GM23338 (cell line): ENCODE results near the gene CANX. TPM values are rescaled to one million over a fixed set of nuclear protein-coding genes. Genes with fewer than 3 reads are reported as not detected.
"Not testable (repeated sequence)": the region's sequence is repeated elsewhere in the genome, so short reads cannot be mapped to it uniquely, and the experiment has no call there.

Experiments used
- ATAC-seq: fragments of 200-7000 bp; cut with Tn5 transposase; 3 replicates; pipeline ENCODE4 v1.9.1; 2020
- DNase-seq: peaks from one replicate; pipeline ENCODE4 v3.0.0-alpha.2; 2015; ENCODE audit warnings: low spot score
- H2AFZ ChIP-seq: fragments of 200-600 bp; sonication (generic); 2 replicates; pipeline ENCODE4 v1.8.0; 2016; ENCODE audit warnings: antibody characterized with exemption, mild to moderate bottlenecking, moderate library complexity
- H3F3A ChIP-seq: fragments of 200-600 bp; sonication (generic); replicated peaks from 2 replicates; pipeline ENCODE4 v1.8.0; 2017; ENCODE audit warnings: antibody characterized with exemption, mixed run types, low read depth
- H3K27ac ChIP-seq: fragments of 200-600 bp; sonication (generic); 2 replicates; pipeline ENCODE4 v1.6.1; 2016; ENCODE audit warnings: low read depth
- H3K27me3 ChIP-seq: fragments of 200-600 bp; sonication (generic); 2 replicates; pipeline ENCODE4 v1.8.0; 2016; ENCODE audit warnings: mild to moderate bottlenecking, mixed run types, moderate library complexity; ENCODE audit not compliant: insufficient read depth
- H3K36me3 ChIP-seq: fragments of 200-600 bp; sonication (generic); 2 replicates; pipeline ENCODE4 v1.8.0; 2016; ENCODE audit warnings: mild to moderate bottlenecking; ENCODE audit not compliant: insufficient read depth
- H3K4me1 ChIP-seq: fragments of 200-600 bp; sonication (generic); 2 replicates; pipeline ENCODE4 v1.8.0; 2016; ENCODE audit warnings: mild to moderate bottlenecking, moderate library complexity; ENCODE audit not compliant: insufficient read depth
- H3K4me2 ChIP-seq: fragments of 200-600 bp; sonication (generic); 2 replicates; pipeline ENCODE4 v1.7.1; 2017; ENCODE audit warnings: mixed run types
- H3K4me3 ChIP-seq: fragments of 200-600 bp; sonication (generic); 2 replicates; pipeline ENCODE4 v1.6.1; 2016; ENCODE audit warnings: mixed run types
- H3K79me2 ChIP-seq: fragments of 200-600 bp; sonication (generic); replicated peaks from 2 replicates; pipeline ENCODE4 v1.8.0; 2017; ENCODE audit warnings: mild to moderate bottlenecking; ENCODE audit not compliant: insufficient read depth
- H3K9me2 ChIP-seq: fragments of 200-600 bp; sonication (generic); 2 replicates; pipeline ENCODE4 v1.8.0; 2017; ENCODE audit not compliant: insufficient read depth
- H4K20me1 ChIP-seq: fragments of 200-600 bp; sonication (generic); replicated peaks from 2 replicates; pipeline ENCODE4 v1.8.0; 2017; ENCODE audit warnings: mild to moderate bottlenecking; ENCODE audit not compliant: insufficient read depth
- H3K27ac Mint-ChIP-seq: 2 replicates; pipeline ENCODE4 v1.8.0; 2020; ENCODE audit warnings: inconsistent platforms, mild to moderate bottlenecking, moderate library complexity, mixed read lengths
- H3K27me3 Mint-ChIP-seq: 3 replicates; pipeline ENCODE4 v1.8.0; 2022; ENCODE audit warnings: low read depth, mild to moderate bottlenecking, moderate library complexity, mixed read lengths, inconsistent platforms; ENCODE audit not compliant: insufficient read depth, poor library complexity
- H3K36me3 Mint-ChIP-seq: 3 replicates; pipeline ENCODE4 v1.8.0; 2021; ENCODE audit warnings: low read depth, mild to moderate bottlenecking, inconsistent platforms, moderate library complexity, mixed read lengths
- H3K4me1 Mint-ChIP-seq: 3 replicates; pipeline ENCODE4 v1.8.0; 2020; ENCODE audit warnings: mild to moderate bottlenecking, inconsistent platforms, mixed read lengths
- H3K4me3 Mint-ChIP-seq: 3 replicates; pipeline ENCODE4 v1.8.0; 2021; ENCODE audit warnings: moderate library complexity, mild to moderate bottlenecking, inconsistent platforms, mixed read lengths
- H3K9me3 Mint-ChIP-seq: 3 replicates; pipeline ENCODE4 v1.8.0; 2020; ENCODE audit warnings: moderate library complexity, mild to moderate bottlenecking, inconsistent platforms, mixed read lengths
- ETS1 ChIP-seq: IDR thresholded peaks from 2 replicates; pipeline ENCODE4 v1.6.1; 2016; ENCODE audit warnings: antibody characterized with exemption
- JUNB ChIP-seq: IDR thresholded peaks from one replicate; pipeline ENCODE4 v1.6.1; 2016; ENCODE audit warnings: antibody characterized with exemption; ENCODE audit not compliant: unreplicated experiment
- POLR2AphosphoS5 ChIP-seq: IDR thresholded peaks from 2 replicates; pipeline ENCODE4 v1.6.1; 2016; ENCODE audit warnings: antibody characterized with exemption, low read depth
- ZNF331 ChIP-seq: fragments of 250-450 bp; sonication (Bioruptor Pico); IDR thresholded peaks from 2 replicates; pipeline ENCODE4 v1.5.0; 2020; ENCODE audit warnings: low read depth, mild to moderate bottlenecking, moderate library complexity
- polyA plus RNA-seq: library from polyadenylated mRNA; unstranded; fragments of >200 nt; fragmentation: Nextera tagmentation; extraction: Ambion mirVana; gene quantifications from 2 replicates; pipeline ENCODE4 v1.2.1, GENCODE V29; 2016
- total RNA-seq: library from RNA; depleted of rRNA; stranded (reverse); fragments of >200 nt; shearing (Covaris generic); gene quantifications from 2 replicates; pipeline ENCODE4 v1.2.3, GENCODE V29; 2014
- TF ChIP-seq, protein P1 (sequence below): fragments of 250-450 bp; sonication (Bioruptor Pico); IDR thresholded peaks from 2 replicates; pipeline ENCODE4 v1.5.0; 2020; ENCODE audit warnings: mild to moderate bottlenecking, moderate library complexity
- TF ChIP-seq, protein P2 (sequence below), 2 experiments: fragments of 200-600 bp in 1 of 2; sonication (generic) in 1 of 2; conservative IDR thresholded peaks; 2 replicates each; pipeline versions ENCODE4 v1.5.1 to v1.6.1; 2016 to 2017; ENCODE audit warnings: antibody characterized with exemption in 2 of 2, low read depth in 2 of 2, mild to moderate bottlenecking in 2 of 2, moderate library complexity in 1 of 2
- TF ChIP-seq, protein P3 (sequence below): IDR thresholded peaks from one replicate; pipeline ENCODE4 v1.6.1; 2018; ENCODE audit warnings: antibody characterized with exemption; ENCODE audit not compliant: unreplicated experiment

CANX gene
- total and polyA plus RNA-seq, 2 experiments from 2014 or later, result 177 to 530 TPM

DNA sequence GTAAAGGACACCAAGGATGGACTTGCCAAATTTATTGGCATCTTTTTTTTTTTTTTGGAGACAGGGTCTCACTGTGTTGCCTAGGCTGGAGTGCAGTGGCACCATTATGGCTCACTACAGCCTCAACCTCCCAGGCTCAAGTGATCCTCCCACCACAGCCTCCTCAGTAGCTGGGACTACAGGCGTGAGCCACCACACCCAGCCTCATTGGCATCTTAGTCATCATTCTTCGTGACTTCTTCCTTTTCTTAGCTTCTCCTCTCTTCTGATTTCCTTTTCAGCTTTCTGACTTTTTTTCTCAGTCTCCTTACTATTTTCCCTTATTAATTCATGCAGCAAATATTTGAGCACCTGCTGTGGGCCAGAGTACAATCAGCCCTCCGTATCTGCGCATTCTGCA lies 40.0 kb downstream of the CANX start (continued):
- TF ChIP-seq, protein P1, sequence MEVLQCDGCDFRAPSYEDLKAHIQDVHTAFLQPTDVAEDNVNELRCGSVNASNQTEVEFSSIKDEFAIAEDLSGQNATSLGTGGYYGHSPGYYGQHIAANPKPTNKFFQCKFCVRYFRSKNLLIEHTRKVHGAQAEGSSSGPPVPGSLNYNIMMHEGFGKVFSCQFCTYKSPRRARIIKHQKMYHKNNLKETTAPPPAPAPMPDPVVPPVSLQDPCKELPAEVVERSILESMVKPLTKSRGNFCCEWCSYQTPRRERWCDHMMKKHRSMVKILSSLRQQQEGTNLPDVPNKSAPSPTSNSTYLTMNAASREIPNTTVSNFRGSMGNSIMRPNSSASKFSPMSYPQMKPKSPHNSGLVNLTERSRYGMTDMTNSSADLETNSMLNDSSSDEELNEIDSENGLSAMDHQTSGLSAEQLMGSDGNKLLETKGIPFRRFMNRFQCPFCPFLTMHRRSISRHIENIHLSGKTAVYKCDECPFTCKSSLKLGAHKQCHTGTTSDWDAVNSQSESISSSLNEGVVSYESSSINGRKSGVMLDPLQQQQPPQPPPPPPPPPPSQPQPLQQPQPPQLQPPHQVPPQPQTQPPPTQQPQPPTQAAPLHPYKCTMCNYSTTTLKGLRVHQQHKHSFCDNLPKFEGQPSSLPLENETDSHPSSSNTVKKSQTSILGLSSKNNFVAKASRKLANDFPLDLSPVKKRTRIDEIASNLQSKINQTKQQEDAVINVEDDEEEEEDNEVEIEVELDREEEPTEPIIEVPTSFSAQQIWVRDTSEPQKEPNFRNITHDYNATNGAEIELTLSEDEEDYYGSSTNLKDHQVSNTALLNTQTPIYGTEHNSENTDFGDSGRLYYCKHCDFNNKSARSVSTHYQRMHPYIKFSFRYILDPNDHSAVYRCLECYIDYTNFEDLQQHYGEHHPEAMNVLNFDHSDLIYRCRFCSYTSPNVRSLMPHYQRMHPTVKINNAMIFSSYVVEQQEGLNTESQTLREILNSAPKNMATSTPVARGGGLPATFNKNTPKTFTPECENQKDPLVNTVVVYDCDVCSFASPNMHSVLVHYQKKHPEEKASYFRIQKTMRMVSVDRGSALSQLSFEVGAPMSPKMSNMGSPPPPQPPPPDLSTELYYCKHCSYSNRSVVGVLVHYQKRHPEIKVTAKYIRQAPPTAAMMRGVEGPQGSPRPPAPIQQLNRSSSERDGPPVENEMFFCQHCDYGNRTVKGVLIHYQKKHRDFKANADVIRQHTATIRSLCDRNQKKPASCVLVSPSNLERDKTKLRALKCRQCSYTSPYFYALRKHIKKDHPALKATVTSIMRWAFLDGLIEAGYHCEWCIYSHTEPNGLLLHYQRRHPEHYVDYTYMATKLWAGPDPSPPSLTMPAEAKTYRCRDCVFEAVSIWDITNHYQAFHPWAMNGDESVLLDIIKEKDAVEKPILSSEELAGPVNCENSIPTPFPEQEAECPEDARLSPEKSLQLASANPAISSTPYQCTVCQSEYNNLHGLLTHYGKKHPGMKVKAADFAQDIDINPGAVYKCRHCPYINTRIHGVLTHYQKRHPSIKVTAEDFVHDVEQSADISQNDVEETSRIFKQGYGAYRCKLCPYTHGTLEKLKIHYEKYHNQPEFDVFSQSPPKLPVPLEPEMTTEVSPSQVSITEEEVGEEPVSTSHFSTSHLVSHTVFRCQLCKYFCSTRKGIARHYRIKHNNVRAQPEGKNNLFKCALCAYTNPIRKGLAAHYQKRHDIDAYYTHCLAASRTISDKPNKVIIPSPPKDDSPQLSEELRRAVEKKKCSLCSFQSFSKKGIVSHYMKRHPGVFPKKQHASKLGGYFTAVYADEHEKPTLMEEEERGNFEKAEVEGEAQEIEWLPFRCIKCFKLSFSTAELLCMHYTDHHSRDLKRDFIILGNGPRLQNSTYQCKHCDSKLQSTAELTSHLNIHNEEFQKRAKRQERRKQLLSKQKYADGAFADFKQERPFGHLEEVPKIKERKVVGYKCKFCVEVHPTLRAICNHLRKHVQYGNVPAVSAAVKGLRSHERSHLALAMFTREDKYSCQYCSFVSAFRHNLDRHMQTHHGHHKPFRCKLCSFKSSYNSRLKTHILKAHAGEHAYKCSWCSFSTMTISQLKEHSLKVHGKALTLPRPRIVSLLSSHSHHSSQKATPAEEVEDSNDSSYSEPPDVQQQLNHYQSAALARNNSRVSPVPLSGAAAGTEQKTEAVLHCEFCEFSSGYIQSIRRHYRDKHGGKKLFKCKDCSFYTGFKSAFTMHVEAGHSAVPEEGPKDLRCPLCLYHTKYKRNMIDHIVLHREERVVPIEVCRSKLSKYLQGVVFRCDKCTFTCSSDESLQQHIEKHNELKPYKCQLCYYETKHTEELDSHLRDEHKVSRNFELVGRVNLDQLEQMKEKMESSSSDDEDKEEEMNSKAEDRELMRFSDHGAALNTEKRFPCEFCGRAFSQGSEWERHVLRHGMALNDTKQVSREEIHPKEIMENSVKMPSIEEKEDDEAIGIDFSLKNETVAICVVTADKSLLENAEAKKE (CRISPR knock-in tag), result no peak
- no peak for TF ChIP-seq POLR2AphosphoS5
- no peak for TF ChIP-seq ZNF331

- not testable (repeated sequence) for H3K4me1 Mint-ChIP-seq, H3K36me3 ChIP-seq, ATAC-seq, H3K4me1 ChIP-seq, H3K27ac Mint-ChIP-seq, H2AFZ ChIP-seq, H3K27me3 Mint-ChIP-seq, H3K27me3 ChIP-seq, H3K4me3 Mint-ChIP-seq, H3K9me3 Mint-ChIP-seq, H3K4me3 ChIP-seq, H3F3A ChIP-seq, DNase-seq, H3K4me2 ChIP-seq, H3K9me2 ChIP-seq
- Histone ChIP-seq H4K20me1 (peaks cover 51% of the 10 kb centered on the region), H3K27ac (peak overlapping the region; percentile 39; the same call in 1 of the 2 replicates), H3K79me2 (peaks cover 100% of the 10 kb centered on the region)
- peaks cover 31% of the 10 kb centered on the region for H3K36me3 Mint-ChIP-seq
Observed at GRCh38 chr5:179744106-179744505, 45.3 kb downstream of the CANX start.

DNA sequence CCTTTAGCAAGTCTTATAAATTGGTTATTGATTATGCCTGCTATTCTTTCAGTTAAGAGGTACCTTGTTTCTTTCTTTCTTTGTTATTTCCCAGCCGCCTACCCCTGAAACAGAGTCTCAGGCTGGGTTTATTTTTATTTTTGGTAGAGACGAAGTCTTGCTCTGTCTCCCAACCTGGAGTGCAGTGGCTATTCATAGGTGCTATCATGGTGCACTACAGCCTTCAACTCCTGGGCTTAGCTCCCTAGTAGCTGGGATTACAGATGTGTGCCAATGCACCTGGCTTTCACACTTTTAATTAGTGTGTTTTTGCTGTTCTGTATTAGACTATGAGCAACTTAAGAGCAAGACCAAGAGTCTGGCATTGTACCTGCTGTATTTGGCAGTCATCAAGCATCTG lies 48.1 kb downstream of the CANX start:
- ATAC-seq (no peak), DNase-seq (no peak)
- Histone ChIP-seq H3K36me3 (peaks cover 3% of the 10 kb centered on the region; the same call in 1 of the 2 replicates), H3K27ac (no peak overlapping the region), H3F3A (peaks cover 10% of the 10 kb centered on the region; the same call in 1 of the 2 replicates), H2AFZ (no peak overlapping the region), H3K9me2 (no peaks in the 10 kb centered on the region), H3K4me1 (no peaks in the 10 kb centered on the region), H3K4me2 (no peak overlapping the region), H3K4me3 (no peak overlapping the region), H3K79me2 (peaks cover 100% of the 10 kb centered on the region), H4K20me1 (peaks cover 52% of the 10 kb centered on the region), H3K27me3 (no peaks in the 10 kb centered on the region)
- Mint-ChIP-seq H3K27ac (no peak overlapping the region), H3K9me3 (no peaks in the 10 kb centered on the region; the same call in 1 of the 3 replicates), H3K27me3 (no peaks in the 10 kb centered on the region), H3K36me3 (peaks cover 23% of the 10 kb centered on the region), H3K4me1 (no peaks in the 10 kb centered on the region), H3K4me3 (no peak overlapping the region)
- TF ChIP-seq, protein P2, sequence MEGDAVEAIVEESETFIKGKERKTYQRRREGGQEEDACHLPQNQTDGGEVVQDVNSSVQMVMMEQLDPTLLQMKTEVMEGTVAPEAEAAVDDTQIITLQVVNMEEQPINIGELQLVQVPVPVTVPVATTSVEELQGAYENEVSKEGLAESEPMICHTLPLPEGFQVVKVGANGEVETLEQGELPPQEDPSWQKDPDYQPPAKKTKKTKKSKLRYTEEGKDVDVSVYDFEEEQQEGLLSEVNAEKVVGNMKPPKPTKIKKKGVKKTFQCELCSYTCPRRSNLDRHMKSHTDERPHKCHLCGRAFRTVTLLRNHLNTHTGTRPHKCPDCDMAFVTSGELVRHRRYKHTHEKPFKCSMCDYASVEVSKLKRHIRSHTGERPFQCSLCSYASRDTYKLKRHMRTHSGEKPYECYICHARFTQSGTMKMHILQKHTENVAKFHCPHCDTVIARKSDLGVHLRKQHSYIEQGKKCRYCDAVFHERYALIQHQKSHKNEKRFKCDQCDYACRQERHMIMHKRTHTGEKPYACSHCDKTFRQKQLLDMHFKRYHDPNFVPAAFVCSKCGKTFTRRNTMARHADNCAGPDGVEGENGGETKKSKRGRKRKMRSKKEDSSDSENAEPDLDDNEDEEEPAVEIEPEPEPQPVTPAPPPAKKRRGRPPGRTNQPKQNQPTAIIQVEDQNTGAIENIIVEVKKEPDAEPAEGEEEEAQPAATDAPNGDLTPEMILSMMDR (conservative IDR thresholded peaks at IDR 0.05; ENCODE audit: low read depth in 2 of 2), result no peak
- TF ChIP-seq, protein P3, sequence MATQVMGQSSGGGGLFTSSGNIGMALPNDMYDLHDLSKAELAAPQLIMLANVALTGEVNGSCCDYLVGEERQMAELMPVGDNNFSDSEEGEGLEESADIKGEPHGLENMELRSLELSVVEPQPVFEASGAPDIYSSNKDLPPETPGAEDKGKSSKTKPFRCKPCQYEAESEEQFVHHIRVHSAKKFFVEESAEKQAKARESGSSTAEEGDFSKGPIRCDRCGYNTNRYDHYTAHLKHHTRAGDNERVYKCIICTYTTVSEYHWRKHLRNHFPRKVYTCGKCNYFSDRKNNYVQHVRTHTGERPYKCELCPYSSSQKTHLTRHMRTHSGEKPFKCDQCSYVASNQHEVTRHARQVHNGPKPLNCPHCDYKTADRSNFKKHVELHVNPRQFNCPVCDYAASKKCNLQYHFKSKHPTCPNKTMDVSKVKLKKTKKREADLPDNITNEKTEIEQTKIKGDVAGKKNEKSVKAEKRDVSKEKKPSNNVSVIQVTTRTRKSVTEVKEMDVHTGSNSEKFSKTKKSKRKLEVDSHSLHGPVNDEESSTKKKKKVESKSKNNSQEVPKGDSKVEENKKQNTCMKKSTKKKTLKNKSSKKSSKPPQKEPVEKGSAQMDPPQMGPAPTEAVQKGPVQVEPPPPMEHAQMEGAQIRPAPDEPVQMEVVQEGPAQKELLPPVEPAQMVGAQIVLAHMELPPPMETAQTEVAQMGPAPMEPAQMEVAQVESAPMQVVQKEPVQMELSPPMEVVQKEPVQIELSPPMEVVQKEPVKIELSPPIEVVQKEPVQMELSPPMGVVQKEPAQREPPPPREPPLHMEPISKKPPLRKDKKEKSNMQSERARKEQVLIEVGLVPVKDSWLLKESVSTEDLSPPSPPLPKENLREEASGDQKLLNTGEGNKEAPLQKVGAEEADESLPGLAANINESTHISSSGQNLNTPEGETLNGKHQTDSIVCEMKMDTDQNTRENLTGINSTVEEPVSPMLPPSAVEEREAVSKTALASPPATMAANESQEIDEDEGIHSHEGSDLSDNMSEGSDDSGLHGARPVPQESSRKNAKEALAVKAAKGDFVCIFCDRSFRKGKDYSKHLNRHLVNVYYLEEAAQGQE, result no peak
- TF ChIP-seq JUNB, result no peak
- no peak for TF ChIP-seq ETS1
